Activated CD4-positive, alpha-beta T cell treated with anti-CD3 and anti-CD28 coated beads, Interleukin-2, amount 50 U/mL, for 16 hours (primary cell): ENCODE results near the gene PCDHB9.
A peak's percentile ranks its signal among the peaks of the same experiment; 100 is the strongest.
"Not testable (repeated sequence)": the region's sequence is repeated elsewhere in the genome, so short reads cannot be mapped to it uniquely, and the experiment has no call there.

Source experiments
- DNase-seq: peaks from one replicate; pipeline ENCODE4 v3.0.0-alpha.2; 2020

PCDHB9 gene

GRCh38 chr5:141186897-141187512, at the start of gene PCDHB9:
Gene PCDHB9, plus strand, starts transcription at chr5:141187161. Its CDS starts 158 bp downstream, at chr5:141187319.
- peak; percentile 14 for DNase-seq

- DNase-seq, result not testable (repeated sequence)
Measured at GRCh38 chr5:141137346-141137745, 49.6 kb upstream of the PCDHB9 start.

- peak; percentile 8 for DNase-seq
Measured at GRCh38 chr5:141149812-141150211, 37.1 kb upstream of the PCDHB9 start, which contains the start of gene PCDHB6. Gene PCDHB6, plus strand, starts transcription at chr5:141150057. Its CDS starts 201 bp downstream, at chr5:141150258.

GRCh38 chr5:141150224-141150992, 36.6 kb upstream of the PCDHB9 start:
- no peak for DNase-seq

GRCh38 chr5:141150993-141151325, 36.0 kb upstream of the PCDHB9 start:
- no peak for DNase-seq

- not testable (repeated sequence) for DNase-seq
Measured at GRCh38 chr5:141151632-141152031, 35.3 kb upstream of the PCDHB9 start.

- not testable (repeated sequence) for DNase-seq
Measured at GRCh38 chr5:141152096-141152495, 34.9 kb upstream of the PCDHB9 start.

- no peak for DNase-seq
Measured at GRCh38 chr5:141155540-141156374, 31.2 kb upstream of the PCDHB9 start.

- DNase-seq, result not testable (repeated sequence)
Measured at GRCh38 chr5:141157356-141157755, 29.6 kb upstream of the PCDHB9 start.

- DNase-seq, result not testable (repeated sequence)
Measured at GRCh38 chr5:141157901-141158300, 29.1 kb upstream of the PCDHB9 start.

GRCh38 chr5:141172381-141173204, 14.4 kb upstream of the PCDHB9 start, which contains the start of gene PCDHB7:
Gene PCDHB7, plus strand, starts transcription at chr5:141172644. Its CDS starts 192 bp downstream, at chr5:141172836.
- no peak for DNase-seq

- DNase-seq, result not testable (repeated sequence)
Measured at GRCh38 chr5:141174291-141175104, 12.5 kb upstream of the PCDHB9 start.

GRCh38 chr5:141175933-141176332, 11.0 kb upstream of the PCDHB9 start:
- DNase-seq, result no peak

- DNase-seq, result not testable (repeated sequence)
Measured at GRCh38 chr5:141177577-141178191, 9.3 kb upstream of the PCDHB9 start, which contains the start of gene PCDHB8. Gene PCDHB8, plus strand, starts transcription at chr5:141177790. Its CDS starts 245 bp downstream, at chr5:141178035.

GRCh38 chr5:141179371-141179770, 7.6 kb upstream of the PCDHB9 start:
- not testable (repeated sequence) for DNase-seq

- not testable (repeated sequence) for DNase-seq
Measured at GRCh38 chr5:141179876-141180275, 7.1 kb upstream of the PCDHB9 start.

GRCh38 chr5:141180313-141180712, 6.6 kb upstream of the PCDHB9 start:
- DNase-seq, result no peak

GRCh38 chr5:141182248-141182647, 4.7 kb upstream of the PCDHB9 start, which contains the start of gene PCDHB16:
Gene PCDHB16, plus strand, starts transcription at chr5:141182387. Its CDS starts 173 bp downstream, at chr5:141182560.
- DNase-seq, result no peak

- not testable (repeated sequence) for DNase-seq
Measured at GRCh38 chr5:141184117-141184855, 2.7 kb upstream of the PCDHB9 start.

- not testable (repeated sequence) for DNase-seq
Measured at GRCh38 chr5:141188682-141189081, 1.7 kb downstream of the PCDHB9 start.
